ENCODE measurements around the gene CLDN14.

The CLDN14 gene

DNA sequence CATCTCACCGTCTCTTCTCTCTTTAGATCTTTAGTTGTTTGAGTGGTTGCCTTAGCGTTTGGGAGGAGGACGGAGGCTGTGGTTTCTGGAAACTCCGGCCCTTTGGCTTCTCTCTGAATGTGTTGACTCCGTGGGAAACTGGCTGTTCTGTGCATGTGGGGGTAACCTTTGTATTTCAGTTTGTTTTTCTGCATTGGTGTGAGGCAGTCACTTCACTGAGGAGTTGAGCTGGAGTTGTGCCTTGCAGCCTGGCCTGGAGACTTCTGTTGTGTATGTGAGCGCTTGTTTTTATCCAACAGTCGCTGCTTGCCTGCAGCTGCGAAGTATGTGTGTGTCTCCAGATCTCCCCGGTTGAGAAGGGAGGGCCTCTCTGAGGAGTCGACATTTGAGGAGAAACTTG lies 33.6 kb downstream of the CLDN14 start:
- TF ChIP-seq, protein P1, sequence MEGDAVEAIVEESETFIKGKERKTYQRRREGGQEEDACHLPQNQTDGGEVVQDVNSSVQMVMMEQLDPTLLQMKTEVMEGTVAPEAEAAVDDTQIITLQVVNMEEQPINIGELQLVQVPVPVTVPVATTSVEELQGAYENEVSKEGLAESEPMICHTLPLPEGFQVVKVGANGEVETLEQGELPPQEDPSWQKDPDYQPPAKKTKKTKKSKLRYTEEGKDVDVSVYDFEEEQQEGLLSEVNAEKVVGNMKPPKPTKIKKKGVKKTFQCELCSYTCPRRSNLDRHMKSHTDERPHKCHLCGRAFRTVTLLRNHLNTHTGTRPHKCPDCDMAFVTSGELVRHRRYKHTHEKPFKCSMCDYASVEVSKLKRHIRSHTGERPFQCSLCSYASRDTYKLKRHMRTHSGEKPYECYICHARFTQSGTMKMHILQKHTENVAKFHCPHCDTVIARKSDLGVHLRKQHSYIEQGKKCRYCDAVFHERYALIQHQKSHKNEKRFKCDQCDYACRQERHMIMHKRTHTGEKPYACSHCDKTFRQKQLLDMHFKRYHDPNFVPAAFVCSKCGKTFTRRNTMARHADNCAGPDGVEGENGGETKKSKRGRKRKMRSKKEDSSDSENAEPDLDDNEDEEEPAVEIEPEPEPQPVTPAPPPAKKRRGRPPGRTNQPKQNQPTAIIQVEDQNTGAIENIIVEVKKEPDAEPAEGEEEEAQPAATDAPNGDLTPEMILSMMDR (IDR thresholded peaks at IDR 0.05; ENCODE audit: low read depth, low read length, missing control alignments): no peak
- DNase-seq (ENCODE audit: extremely low read depth, low read depth): no peak
- no peak overlapping the region for H3K4me3 ChIP-seq (replicated peaks; ENCODE audit: low read depth, low read length)

DNA sequence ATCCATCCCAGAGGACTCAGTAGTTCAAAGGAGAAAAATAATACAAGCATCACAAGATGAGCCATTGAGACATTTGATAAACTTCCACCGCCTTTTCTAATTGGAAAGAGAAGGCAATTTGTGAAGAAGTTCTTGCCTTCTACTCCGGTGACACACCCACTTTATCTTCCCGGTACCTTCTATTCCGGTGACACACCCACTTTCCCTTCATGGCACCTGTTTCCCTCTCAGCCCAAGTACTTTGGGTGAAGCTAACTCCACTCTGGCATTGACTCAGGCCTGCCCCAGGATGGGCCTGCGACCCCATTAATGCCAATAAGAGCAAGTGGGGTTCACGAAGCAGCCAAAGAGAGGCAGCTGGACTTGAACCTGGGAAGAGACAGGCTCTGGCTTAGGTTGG lies 38.2 kb downstream of the CLDN14 start:
- H3K4me3 ChIP-seq (replicated peaks; ENCODE audit: low read depth, low read length): no peak overlapping the region
- no peak for DNase-seq (ENCODE audit: extremely low read depth, low read depth)
- TF ChIP-seq, protein P1 (IDR thresholded peaks at IDR 0.05; ENCODE audit: low read depth, low read length, missing control alignments): no peak

DNA sequence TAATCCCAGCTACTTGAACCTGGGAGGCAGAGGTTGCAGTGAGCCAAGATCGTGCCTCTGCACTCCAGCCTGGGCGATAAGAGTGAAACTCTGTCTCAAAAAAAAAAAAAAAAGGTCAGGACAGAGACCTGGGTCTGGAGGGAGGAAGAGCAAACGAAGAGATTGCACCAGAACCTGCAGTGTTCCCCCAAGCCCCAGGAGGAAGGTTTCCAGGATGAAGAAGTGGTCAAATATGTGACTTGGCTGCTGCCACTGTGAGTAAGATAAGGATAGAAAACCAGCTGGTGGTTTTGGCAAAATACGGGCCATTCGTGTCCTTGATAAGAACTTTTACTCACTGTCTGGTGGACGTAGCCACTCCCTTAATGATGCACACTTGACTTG lies 42.2 kb downstream of the CLDN14 start:
- no peak for DNase-seq (ENCODE audit: extremely low read depth, low read depth)
- no peak overlapping the region for H3K4me3 ChIP-seq (replicated peaks; ENCODE audit: low read depth, low read length)
- TF ChIP-seq, protein P1 (IDR thresholded peaks at IDR 0.05; ENCODE audit: low read depth, low read length, missing control alignments): no peak

DNA sequence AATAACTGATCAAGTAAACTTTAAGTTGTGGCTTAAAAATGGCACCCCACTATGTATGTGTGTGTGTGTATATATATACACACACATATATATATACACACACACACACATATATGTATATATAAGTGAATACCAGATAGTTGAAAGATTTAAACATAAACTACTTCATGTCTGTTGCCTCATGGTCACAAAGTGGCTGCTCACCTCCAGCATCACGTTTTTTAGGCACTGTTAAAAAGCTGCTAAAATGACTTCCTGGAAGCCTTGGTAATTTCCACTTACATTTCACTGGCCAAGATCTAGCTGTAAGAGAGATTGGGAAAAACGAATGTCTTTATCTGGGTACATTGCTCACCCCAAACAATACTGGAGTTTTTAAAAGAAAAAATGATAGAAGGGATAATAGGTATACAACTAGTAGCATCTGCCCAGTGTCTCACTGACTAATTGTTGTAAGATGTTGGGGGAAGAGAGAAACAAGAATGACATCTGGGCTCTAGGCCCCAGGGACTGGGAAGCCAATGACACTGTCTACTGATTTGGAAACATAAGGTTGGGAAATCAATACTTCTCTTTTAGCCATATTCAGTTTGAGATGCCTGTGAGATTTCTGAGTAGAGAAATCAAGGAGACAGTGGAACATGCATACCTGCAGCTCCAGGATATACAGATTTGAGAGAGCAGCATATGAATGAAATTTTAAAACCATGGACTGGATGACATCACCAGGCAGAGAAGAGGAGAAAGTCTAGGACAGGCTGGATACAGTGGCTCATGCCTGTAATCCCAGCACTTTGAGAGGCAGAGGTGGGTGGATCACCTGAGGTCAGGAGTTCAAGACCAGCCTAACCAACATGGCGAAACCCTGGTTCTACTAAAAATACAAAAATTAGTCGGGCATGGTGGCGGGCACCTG lies 42.8 kb downstream of the CLDN14 start:
- DNase-seq (ENCODE audit: extremely low read depth, low read depth): no peak
- H3K4me3 ChIP-seq (replicated peaks; ENCODE audit: low read depth, low read length): no peak overlapping the region
- TF ChIP-seq, protein P1 (IDR thresholded peaks at IDR 0.05; ENCODE audit: low read depth, low read length, missing control alignments): no peak

DNA sequence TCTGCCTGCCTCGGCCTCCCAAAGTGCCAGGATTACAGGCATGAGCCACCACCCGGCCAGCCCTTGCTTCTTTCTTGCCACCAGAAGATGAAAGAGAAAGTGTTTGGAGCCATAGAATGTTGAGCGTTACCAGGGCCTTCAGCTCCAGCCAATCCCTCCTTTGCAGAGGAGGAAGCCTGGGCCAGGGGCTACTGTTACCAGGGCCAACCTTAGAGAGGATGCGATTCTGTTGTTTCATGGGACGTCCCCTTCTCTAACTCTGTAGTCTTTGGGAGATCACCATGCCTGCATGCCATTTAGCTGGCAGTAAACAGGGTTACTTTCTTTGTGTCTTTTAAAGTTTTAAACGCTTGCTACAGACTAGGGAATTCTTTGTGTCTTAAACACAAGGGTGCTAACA lies 45.8 kb downstream of the CLDN14 start:
- no peak overlapping the region for H3K4me3 ChIP-seq (replicated peaks; ENCODE audit: low read depth, low read length)
- DNase-seq (ENCODE audit: extremely low read depth, low read depth): no peak
- TF ChIP-seq, protein P1 (IDR thresholded peaks at IDR 0.05; ENCODE audit: low read depth, low read length, missing control alignments): no peak

DNA sequence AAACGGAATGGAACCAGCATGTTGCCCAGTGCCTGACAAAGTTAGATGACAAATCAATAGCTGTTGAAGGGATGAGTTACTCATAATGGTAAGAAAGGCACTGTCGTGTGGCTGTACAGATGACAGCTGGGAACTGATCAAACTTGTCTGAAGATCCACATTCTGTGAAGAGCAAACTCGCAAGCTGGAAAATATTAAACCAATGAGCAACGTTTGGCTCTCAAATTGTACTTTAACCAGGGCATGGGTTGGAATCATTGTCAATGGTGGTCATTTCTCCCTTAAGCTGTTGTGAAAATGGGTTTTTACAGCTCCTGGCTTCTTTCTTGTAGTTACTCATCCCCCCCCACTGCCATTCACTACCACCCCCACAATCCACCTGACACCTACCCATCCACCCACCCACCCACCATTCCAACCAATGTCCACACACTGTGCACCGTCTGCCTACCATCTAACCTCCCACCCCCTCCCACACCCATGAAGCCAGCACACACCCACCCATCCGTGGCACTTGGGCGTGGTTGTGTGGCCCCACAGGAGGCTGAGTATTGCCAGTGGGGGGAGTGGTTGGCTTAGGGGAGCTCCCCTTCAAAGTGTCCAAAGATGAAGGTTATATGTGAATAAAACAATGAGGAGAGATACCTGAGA lies 46.7 kb downstream of the CLDN14 start:
- no peak for DNase-seq (ENCODE audit: extremely low read depth, low read depth)
- TF ChIP-seq, protein P1 (IDR thresholded peaks at IDR 0.05; ENCODE audit: low read depth, low read length, missing control alignments): no peak
- H3K4me3 ChIP-seq (replicated peaks; ENCODE audit: low read depth, low read length): no peak overlapping the region

Measured in HFF-Myc (cell line).